CD4-positive, alpha-beta memory T cell (primary cell): ENCODE results near the gene VAMP7. TPM values are rescaled to one million over a fixed set of nuclear protein-coding genes. Genes with fewer than 3 reads are reported as not detected.
"Not testable (repeated sequence)": the region's sequence is repeated elsewhere in the genome, so short reads cannot be mapped to it uniquely, and the experiment has no call there.

Experiments used
- CTCF ChIA-PET: fragments of 350-600 bp; sonication (Branson Sonifier 250); formaldehyde crosslinking; loops from one replicate; lab custom pipeline; 2021; ENCODE audit warnings: inconsistent platforms; ENCODE audit not compliant: partially characterized antibody; lab: Charles Lee
- POLR2A ChIA-PET: fragments of 350-600 bp; sonication (Branson Sonifier 250); formaldehyde crosslinking; loops from one replicate; lab custom pipeline; 2021; ENCODE audit not compliant: partially characterized antibody; lab: Charles Lee
- DNase-seq, 5 donors: peaks; one replicate each; pipeline versions ENCODE4 v3.0.0 to v3.0.0-alpha.2; 2020 to 2022; ENCODE audit warnings: mixed read lengths in 1 of 5
- H3K27ac ChIP-seq: one replicate; pipeline ENCODE4 v1.7.0; 2013; ENCODE audit warnings: low read depth, low read length
- H3K27me3 ChIP-seq: 2 replicates; pipeline ENCODE4 v1.7.0; 2013; ENCODE audit warnings: mild to moderate bottlenecking, low read length, moderate library complexity; ENCODE audit not compliant: insufficient read depth
- H3K36me3 ChIP-seq: 2 replicates; pipeline ENCODE4 v1.7.0; 2013; ENCODE audit warnings: mild to moderate bottlenecking, low read length, moderate library complexity; ENCODE audit not compliant: insufficient read depth
- H3K4me1 ChIP-seq: 2 replicates; pipeline ENCODE4 v1.7.0; 2013; ENCODE audit warnings: mild to moderate bottlenecking, low read length, moderate library complexity; ENCODE audit not compliant: insufficient read depth
- H3K4me3 ChIP-seq, 2 donors: one replicate each; pipeline ENCODE4 v1.7.0; 2013; ENCODE audit warnings: low read length in 2 of 2, mild to moderate bottlenecking in 1 of 2
- H3K9me3 ChIP-seq, 2 donors: one replicate each; pipeline ENCODE4 v1.7.0; 2013; ENCODE audit warnings: low read length in 2 of 2, control low read depth in 1 of 2; ENCODE audit not compliant: control insufficient read depth in 1 of 2
- H3K27ac Mint-ChIP-seq, 7 donors: one replicate each; pipeline ENCODE4 v1.8.0; 2020 to 2021; ENCODE audit warnings: mixed read lengths in 7 of 7, mild to moderate bottlenecking in 6 of 7, inconsistent platforms in 3 of 7, moderate library complexity in 3 of 7
- H3K27me3 Mint-ChIP-seq, 2 donors: one replicate each; pipeline ENCODE4 v1.8.0; 2020 to 2021; ENCODE audit warnings: mixed read lengths in 2 of 2
- H3K36me3 Mint-ChIP-seq, 2 donors: one replicate each; pipeline ENCODE4 v1.8.0; 2020 to 2021; ENCODE audit warnings: mixed read lengths in 2 of 2, inconsistent platforms in 1 of 2, mild to moderate bottlenecking in 1 of 2
- H3K4me1 Mint-ChIP-seq, 4 donors: one replicate each; pipeline ENCODE4 v1.8.0; 2020 to 2021; ENCODE audit warnings: mixed read lengths in 4 of 4, mild to moderate bottlenecking in 1 of 4
- H3K4me3 Mint-ChIP-seq, 8 donors: one replicate each; pipeline ENCODE4 v1.8.0; 2020 to 2021; ENCODE audit warnings: mixed read lengths in 8 of 8, mild to moderate bottlenecking in 7 of 8, moderate library complexity in 6 of 8, inconsistent platforms in 3 of 8
- H3K9me3 Mint-ChIP-seq, 8 donors: one replicate each; pipeline ENCODE4 v1.8.0; 2020 to 2021; ENCODE audit warnings: mixed read lengths in 8 of 8, mild to moderate bottlenecking in 5 of 8, inconsistent platforms in 3 of 8, moderate library complexity in 1 of 8
- intact Hi-C: fragments of 100-400 bp; cut with micrococcal nuclease; formaldehyde crosslinking; loops from one replicate; pipeline ENCODE4 v1.15.1; 2023
- polyA plus RNA-seq, 2 donors: library from polyadenylated mRNA; unstranded; fragments of 300-500 nt; fragmentation: Illumina TruSeq; gene quantifications; one replicate each; pipeline ENCODE4 v1.2.3, GENCODE V29; 2021
- total RNA-seq, 2 experiments: library from RNA; stranded (reverse); gene quantifications; one replicate each; pipeline ENCODE4 v1.2.3, GENCODE V29; 2021

The VAMP7 gene
- total and polyA plus RNA-seq, 4 experiments from 2014 or later = 22.3 to 66.7 (median 37.8) TPM

DNA sequence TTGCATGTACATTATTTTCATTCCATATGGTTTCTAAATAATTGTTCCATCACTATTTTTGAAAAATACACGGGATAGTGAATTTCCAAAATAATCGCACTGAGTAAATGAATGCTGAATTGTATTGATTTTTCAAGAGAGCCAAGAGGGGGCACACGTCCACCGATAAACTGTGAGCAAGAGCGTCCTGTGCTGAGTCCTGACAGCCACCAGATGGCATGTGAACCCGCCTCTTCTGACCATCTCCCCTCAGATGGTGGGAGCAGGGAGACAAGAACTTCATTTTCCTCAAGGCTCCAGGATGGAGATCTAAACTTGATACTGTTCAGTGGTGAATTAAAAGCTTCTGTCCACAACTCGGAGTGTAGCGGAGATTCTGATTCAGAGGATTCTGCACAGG lies 85.7 kb downstream of the VAMP7 start:
- intact Hi-C loops = no loop called here
- peaks cover 6 to 21% of the 10 kb centered on the region in 2 donors for H3K27me3 Mint-ChIP-seq
- H3K4me3 Mint-ChIP-seq = no peak overlapping the region
- Histone ChIP-seq H3K27me3 (no peaks in the 10 kb centered on the region), H3K9me3 (peaks cover 0 to 3% of the 10 kb centered on the region in 2 donors), H3K27ac (no peak overlapping the region), H3K4me3 (no peak overlapping the region), H3K36me3 (no peaks in the 10 kb centered on the region), H3K4me1 (no peaks in the 10 kb centered on the region)
- H3K4me1 Mint-ChIP-seq = peaks cover 0 to 5% (median 0%) of the 10 kb centered on the region in 4 donors
- H3K9me3 Mint-ChIP-seq = peaks cover 5 to 43% (median 21%) of the 10 kb centered on the region in 8 donors
- POLR2A ChIA-PET = no interaction called here
- H3K36me3 Mint-ChIP-seq = peaks cover 0 to 4% of the 10 kb centered on the region in 2 donors
- peak overlapping the region in 1 of 7 donors; percentile 8 for H3K27ac Mint-ChIP-seq
- CTCF ChIA-PET = no interaction called here
- peak; percentile 3 to 40 (median 26) for DNase-seq

DNA sequence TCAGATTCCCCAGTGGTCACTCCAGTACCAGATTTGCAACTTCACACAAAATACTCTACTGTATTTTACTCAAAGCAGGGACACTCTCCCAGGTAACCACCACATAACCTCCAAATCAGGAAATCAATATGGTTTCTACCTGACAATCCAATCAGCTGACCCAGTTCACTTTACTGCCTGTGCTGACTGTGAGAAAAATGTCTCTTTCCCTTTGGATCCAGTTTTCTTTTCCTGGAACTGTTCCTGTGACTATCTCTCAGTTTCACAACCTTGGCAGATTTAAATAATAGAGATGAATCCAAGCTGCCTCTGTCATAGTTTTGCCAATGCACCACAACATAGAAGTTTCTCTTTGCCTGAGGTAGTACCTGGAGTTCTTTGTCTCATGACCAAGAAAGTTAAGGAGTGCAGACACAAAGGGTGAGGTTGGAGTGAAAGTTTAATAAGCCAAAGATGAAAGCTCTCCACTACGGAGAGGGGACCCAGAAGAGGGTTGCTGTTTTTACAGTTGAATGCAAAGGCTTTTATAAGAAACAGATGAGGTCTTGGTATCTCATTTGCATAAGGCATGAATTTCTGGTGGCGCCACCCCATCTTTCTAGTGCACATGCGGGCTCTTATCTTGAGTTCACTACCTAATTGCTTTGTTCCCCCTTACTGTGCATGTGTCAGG lies 86.6 kb downstream of the VAMP7 start:
- intact Hi-C loops = no loop called here

GRCh38 chrX:155968326-155968661 lies 87.1 kb downstream of the VAMP7 start:
- H3K4me1 Mint-ChIP-seq = peaks cover 0 to 5% (median 0%) of the 10 kb centered on the region in 4 donors
- H3K27me3 Mint-ChIP-seq = peaks cover 5 to 22% of the 10 kb centered on the region in 2 donors
- H3K36me3 Mint-ChIP-seq = peaks cover 0 to 4% of the 10 kb centered on the region in 2 donors
- intact Hi-C loops = no loop called here
- H3K9me3 Mint-ChIP-seq = peaks cover 5 to 40% (median 20%) of the 10 kb centered on the region in 8 donors
- ChIA-PET CTCF (no interaction called here), POLR2A (no interaction called here)
- H3K4me1 ChIP-seq = no peaks in the 10 kb centered on the region
- H3K27ac ChIP-seq = no peak overlapping the region
- no peak overlapping the region for H3K4me3 Mint-ChIP-seq
- H3K27ac Mint-ChIP-seq = peak overlapping the region in 1 of 7 donors; percentile 40
- DNase-seq = no peak
- H3K4me3 ChIP-seq = no peak overlapping the region
- H3K36me3 ChIP-seq = no peaks in the 10 kb centered on the region
- peaks cover 0 to 3% of the 10 kb centered on the region in 2 donors for H3K9me3 ChIP-seq
- H3K27me3 ChIP-seq = no peaks in the 10 kb centered on the region

More for the DNA sequence above, 86.6 kb downstream of the VAMP7 start:
- H3K9me3 Mint-ChIP-seq = peaks cover 5 to 43% (median 21%) of the 10 kb centered on the region in 8 donors
- H3K9me3 ChIP-seq = peaks cover 0 to 3% of the 10 kb centered on the region in 2 donors
- H3K36me3 ChIP-seq = no peaks in the 10 kb centered on the region
- no peak overlapping the region for H3K4me3 ChIP-seq
- no peak for DNase-seq
- H3K4me1 ChIP-seq = no peaks in the 10 kb centered on the region
- ChIA-PET CTCF (no interaction called here), POLR2A (no interaction called here)
- H3K36me3 Mint-ChIP-seq = peaks cover 0 to 4% of the 10 kb centered on the region in 2 donors
- no peaks in the 10 kb centered on the region for H3K27me3 ChIP-seq
- peaks cover 0 to 5% (median 0%) of the 10 kb centered on the region in 4 donors for H3K4me1 Mint-ChIP-seq
- H3K27ac ChIP-seq = no peak overlapping the region
- H3K4me3 Mint-ChIP-seq = no peak overlapping the region
- peaks cover 5 to 22% of the 10 kb centered on the region in 2 donors for H3K27me3 Mint-ChIP-seq
- no peak overlapping the region for H3K27ac Mint-ChIP-seq

- Histone ChIP-seq H3K27me3 (no peaks in the 10 kb centered on the region), H3K36me3 (no peaks in the 10 kb centered on the region), H3K4me1 (no peaks in the 10 kb centered on the region), H3K4me3 (no peak overlapping the region), H3K9me3 (peaks cover 0 to 3% of the 10 kb centered on the region in 2 donors), H3K27ac (no peak overlapping the region)
- peaks cover 5 to 22% of the 10 kb centered on the region in 2 donors for H3K27me3 Mint-ChIP-seq
- intact Hi-C loops = no loop called here
- H3K27ac Mint-ChIP-seq = no peak overlapping the region
- peaks cover 3 to 35% (median 17%) of the 10 kb centered on the region in 8 donors for H3K9me3 Mint-ChIP-seq
- H3K36me3 Mint-ChIP-seq = peaks cover 0 to 1% of the 10 kb centered on the region in 2 donors
- H3K4me1 Mint-ChIP-seq = peaks cover 0 to 5% (median 0%) of the 10 kb centered on the region in 4 donors
- POLR2A ChIA-PET = no interaction called here
- CTCF ChIA-PET = no interaction called here
- no peak overlapping the region for H3K4me3 Mint-ChIP-seq
- no peak for DNase-seq
Observed at GRCh38 chrX:155968791-155969190, 87.6 kb downstream of the VAMP7 start.

- H3K4me1 ChIP-seq, H3K4me3 Mint-ChIP-seq, DNase-seq, intact Hi-C loops, H3K27ac Mint-ChIP-seq, H3K4me3 ChIP-seq, CTCF ChIA-PET, H3K36me3 Mint-ChIP-seq, H3K9me3 ChIP-seq, H3K36me3 ChIP-seq, POLR2A ChIA-PET, H3K4me1 Mint-ChIP-seq, H3K27ac ChIP-seq, H3K27me3 ChIP-seq: not testable (repeated sequence)
- Mint-ChIP-seq H3K27me3 (peaks cover 5 to 24% of the 10 kb centered on the region in 2 donors), H3K9me3 (peaks cover 0 to 18% (median 10%) of the 10 kb centered on the region in 8 donors)
Observed at GRCh38 chrX:155971658-155972057, 90.5 kb downstream of the VAMP7 start.

DNA sequence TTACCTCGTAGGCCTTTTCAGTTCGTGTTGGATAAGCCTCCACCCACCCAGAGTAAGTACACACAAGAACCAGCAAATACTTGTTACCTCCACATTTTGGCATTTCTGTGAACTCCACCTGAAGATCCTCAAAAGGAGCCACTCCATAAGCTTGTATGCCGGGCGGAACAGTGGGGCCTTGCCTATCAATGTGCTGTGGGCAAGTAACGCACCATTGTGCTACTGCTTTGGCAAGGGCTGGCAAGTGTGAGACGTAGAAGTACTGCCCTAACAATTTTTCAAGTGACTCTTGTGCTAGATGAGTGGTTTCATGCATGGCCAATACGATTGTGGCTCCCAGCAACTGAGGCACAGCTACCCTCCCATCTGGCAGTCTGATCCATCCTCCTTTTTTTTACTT lies 91.1 kb downstream of the VAMP7 start:
- POLR2A ChIA-PET, H3K27ac Mint-ChIP-seq, H3K4me1 ChIP-seq, H3K4me3 Mint-ChIP-seq, intact Hi-C loops, H3K27ac ChIP-seq, H3K27me3 ChIP-seq, CTCF ChIA-PET, H3K36me3 ChIP-seq, H3K4me3 ChIP-seq, H3K9me3 ChIP-seq, DNase-seq, H3K4me1 Mint-ChIP-seq, H3K36me3 Mint-ChIP-seq: not testable (repeated sequence)
- H3K9me3 Mint-ChIP-seq = peaks cover 0 to 18% (median 8%) of the 10 kb centered on the region in 8 donors
- H3K27me3 Mint-ChIP-seq = peaks cover 5 to 24% of the 10 kb centered on the region in 2 donors

DNA sequence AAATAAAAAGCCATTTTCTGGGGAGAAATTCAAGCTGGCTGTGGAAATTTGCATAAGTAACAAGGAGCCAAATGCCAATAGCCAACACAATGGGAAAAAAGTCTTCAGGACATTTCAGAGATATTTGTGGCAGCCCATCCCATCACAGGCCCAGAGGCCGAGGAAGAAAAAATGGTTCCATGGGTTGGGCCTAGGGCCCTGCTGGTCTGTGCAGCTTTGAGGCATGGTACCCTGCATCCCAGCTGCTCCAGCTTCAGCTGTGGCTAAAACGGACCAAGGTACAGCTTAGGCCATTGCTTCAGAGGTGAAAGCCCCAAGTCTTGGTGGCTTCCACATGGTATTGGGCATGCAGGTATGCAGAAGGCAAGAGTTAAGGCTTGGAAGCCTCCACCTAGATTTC lies 102.2 kb downstream of the VAMP7 start:
- Mint-ChIP-seq H3K27ac (no peak overlapping the region), H3K4me1 (no peaks in the 10 kb centered on the region), H3K36me3 (no peaks in the 10 kb centered on the region), H3K4me3 (no peak overlapping the region), H3K27me3 (no peaks in the 10 kb centered on the region), H3K9me3 (peaks cover 0 to 8% (median 3%) of the 10 kb centered on the region in 8 donors)
- intact Hi-C loops = no loop called here
- Histone ChIP-seq H3K9me3 (no peaks in the 10 kb centered on the region), H3K4me3 (no peak overlapping the region), H3K27ac (no peak overlapping the region), H3K27me3 (no peaks in the 10 kb centered on the region), H3K36me3 (no peaks in the 10 kb centered on the region), H3K4me1 (no peaks in the 10 kb centered on the region)
- ChIA-PET CTCF (no interaction called here), POLR2A (no interaction called here)
- DNase-seq = no peak
